GM12874 (cell line): Measurements from ENCODE around the gene VCL.

Experiments
- TF ChIP-seq, protein P1 (sequence below): IDR thresholded peaks from 2 replicates; pipeline ENCODE4 v1.5.1; 2011; ENCODE audit warnings: low read depth, mild to moderate bottlenecking, control low read depth, low read length, moderate library complexity; ENCODE audit not compliant: insufficient read depth

VCL gene

DNA sequence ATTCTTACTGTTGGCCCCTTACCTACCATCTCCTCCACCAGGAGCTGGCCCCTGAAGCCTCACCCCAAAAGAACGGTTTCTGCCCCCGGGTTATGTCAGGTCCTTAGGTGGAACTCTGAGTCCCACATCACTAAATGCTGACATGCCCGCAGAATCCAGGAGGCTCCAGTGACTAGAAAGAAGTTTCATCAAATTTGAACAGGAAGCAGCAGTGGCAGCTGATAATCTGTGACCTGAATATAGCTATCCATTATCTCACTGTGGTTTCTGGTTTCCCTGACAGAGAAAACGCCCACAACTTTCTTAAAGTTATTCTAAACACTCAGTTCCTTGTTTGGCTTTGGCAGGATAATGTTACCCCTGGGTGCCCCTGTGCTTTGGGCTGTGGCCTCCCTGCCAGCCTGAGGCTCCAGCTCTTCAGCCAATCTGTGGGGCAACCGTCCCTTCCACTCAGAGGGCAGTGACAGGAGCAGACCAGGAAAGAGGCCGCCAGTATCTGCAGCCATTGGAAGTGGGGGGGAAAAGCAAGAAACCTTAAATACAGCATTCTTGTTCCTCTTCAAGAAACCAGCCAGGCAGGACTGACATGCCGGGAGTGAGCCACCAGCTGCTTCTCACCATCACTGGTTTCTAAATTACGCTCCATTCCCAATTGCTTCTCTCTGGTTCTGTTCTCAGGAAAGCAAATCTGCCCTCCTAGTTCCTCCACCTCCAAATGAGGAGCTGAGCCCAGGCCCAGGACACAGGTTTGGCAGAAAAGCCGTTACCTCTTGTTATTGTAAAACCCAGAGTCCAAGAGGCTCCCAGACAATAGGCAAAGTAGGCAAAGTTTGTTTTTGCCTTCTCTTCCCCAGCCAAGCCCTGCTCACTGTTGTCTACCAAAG, 41.2 kb upstream of the VCL start:
- TF ChIP-seq, protein P1, sequence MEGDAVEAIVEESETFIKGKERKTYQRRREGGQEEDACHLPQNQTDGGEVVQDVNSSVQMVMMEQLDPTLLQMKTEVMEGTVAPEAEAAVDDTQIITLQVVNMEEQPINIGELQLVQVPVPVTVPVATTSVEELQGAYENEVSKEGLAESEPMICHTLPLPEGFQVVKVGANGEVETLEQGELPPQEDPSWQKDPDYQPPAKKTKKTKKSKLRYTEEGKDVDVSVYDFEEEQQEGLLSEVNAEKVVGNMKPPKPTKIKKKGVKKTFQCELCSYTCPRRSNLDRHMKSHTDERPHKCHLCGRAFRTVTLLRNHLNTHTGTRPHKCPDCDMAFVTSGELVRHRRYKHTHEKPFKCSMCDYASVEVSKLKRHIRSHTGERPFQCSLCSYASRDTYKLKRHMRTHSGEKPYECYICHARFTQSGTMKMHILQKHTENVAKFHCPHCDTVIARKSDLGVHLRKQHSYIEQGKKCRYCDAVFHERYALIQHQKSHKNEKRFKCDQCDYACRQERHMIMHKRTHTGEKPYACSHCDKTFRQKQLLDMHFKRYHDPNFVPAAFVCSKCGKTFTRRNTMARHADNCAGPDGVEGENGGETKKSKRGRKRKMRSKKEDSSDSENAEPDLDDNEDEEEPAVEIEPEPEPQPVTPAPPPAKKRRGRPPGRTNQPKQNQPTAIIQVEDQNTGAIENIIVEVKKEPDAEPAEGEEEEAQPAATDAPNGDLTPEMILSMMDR: no peak

DNA sequence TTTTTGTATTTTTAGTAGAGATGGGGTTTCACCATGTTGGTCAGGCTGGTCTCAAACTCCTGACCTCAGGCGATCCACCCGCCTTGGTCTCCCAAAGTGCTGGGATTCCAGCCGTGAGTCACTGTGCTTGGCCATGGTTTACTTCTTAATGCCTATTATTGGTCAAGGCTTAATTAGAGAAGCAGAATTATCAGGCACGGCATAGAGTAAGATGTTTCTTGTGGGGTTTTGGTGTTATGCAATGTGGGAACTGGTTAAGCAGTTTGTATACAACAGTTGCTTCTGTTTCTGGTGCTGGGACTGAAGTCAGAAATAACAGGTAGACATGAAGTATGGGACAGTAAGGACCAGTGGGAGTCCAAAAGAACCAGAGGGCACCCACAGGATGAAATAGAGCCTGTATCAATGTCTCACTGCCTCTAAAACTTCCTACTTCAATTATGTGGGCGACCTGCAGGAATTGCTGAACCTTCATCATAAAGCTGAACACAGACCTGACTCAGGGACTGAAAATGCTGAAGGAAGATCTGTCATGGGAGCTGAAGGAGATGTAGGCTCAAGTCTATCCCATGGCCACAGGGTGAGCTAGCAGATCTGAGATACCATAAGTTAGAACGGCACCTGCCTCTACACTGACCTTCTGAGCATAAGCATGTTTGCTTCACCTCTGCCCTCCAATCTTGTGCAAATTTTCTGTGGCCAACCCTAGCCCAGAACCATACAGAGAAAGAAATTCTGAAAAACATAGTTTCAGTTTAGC, 38.3 kb upstream of the VCL start:
- TF ChIP-seq, protein P1: no peak

DNA sequence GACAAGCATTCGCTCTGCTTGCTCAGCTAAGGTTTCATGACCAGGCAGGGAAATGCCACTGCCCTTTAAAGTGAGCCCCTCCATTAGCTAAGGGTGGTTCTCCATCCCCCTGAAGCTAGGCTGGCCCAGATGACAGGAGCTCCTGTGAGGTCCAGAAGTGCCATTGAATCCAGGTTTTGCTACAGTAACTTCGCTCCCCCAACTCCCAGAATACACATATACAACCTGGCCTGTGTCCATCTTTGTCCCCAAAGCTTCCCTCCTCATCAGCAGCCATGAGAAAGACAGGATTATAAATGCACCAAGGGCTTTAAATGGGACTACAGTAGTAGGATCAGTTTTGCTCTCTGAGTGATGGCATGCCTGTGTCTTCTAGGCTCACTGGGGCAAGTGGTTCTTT, 35.5 kb upstream of the VCL start:
- TF ChIP-seq, protein P1: no peak

DNA sequence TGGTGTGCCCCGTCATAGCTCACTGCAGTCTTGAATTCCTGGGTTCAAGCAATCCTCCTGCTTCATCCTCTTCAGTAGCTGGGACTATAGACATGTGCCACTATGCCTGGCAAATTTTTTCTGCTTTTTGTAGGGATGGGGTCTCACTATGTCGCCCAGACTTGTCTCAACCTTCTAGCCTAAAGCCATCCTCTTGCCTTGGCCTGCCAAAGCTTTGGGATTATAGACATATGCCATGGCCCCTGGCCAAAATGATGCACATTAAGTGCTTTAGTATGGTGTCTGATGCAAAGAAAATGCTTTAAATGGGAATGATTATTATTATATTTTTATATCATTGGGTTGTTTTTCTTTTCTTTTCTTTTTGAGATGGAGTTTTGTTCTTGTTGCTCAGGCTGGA, 33.2 kb upstream of the VCL start:
- TF ChIP-seq, protein P1: no peak

DNA sequence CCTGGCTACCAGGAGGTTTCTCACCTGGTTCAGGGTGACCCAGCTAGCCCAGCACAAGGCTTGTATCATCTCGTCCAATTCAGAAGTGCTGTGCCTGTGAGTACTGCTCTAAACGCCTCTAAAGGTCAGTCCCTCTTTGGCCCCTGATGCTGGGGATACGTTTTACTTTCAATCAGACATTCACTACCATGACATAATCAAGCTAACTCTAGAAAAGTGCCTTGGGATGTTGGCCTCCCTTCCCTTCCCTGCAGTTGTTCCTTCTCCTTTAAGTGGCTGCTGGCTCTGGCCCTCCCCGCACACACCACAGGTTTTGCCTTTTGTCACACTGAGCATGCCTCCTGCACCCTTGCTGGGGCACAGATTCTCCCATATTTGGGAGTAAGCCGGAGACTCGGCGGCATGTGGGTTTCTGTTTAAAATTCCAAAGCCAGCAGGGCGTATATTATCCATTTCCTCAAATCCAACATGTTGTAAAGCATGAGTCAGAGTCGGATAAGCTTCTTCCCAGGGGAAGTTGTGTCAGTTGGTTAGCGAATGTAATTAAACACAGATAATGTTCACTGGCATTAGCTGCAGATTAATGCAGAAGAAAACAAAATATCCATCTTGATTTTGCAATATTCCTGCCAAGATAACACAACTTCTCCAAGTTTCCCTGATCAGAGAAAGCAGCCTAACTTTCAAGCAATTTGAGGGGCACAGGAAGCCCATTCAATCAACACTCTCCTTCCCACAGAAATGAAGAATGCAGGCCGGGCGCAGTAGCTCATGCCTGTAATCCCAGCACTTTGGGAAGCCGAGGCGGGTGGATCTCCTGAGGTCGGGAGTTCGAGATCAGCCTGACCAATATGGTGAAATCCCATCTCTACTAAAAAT, 31.8 kb upstream of the VCL start:
- TF ChIP-seq, protein P1: no peak

DNA sequence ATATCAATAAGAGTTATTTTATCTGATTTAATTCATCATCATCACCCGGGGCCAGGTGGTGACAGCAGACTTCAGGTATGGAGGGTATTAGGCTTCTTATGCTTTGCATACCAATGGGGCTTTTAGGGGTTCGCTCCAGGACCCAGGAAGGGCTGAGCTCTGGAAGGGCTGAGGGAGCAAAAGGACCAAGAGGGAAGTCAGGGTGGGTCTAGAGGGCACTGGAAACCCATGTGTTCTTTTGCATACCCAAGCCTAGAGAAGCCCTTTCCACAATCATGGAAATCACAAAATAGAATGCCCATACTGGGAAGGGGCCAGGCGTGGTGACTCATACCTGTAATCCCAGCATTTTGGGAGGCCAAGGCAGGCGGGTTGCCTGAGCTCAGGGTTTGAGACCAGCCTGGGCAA, 30.9 kb upstream of the VCL start:
- TF ChIP-seq, protein P1: no peak

DNA sequence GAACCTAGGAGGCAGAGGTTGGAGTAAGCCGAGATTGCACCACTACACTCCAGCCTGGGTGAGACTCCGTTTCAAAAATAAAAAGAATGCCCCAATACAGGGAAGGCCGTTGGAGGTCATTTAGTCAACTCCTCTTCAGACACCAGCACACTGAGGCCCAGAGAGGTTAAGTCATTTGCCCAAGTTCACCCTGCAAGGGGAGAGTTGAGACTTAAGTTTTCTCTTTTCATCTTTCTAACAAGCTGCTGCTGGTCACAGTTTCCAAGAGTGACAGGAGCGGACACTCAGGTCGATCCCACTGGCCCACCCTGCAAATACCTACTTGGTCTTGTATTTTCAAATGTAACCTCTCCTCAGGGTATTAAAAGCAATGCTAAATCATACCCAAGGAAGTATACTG, 30.4 kb upstream of the VCL start:
- TF ChIP-seq, protein P1: no peak
